NT2/D1 (cell line): ENCODE data around the gene CHN2.

ENCODE experiments used
- SUZ12 ChIP-seq: IDR thresholded peaks from 2 replicates; pipeline ENCODE4 v1.6.1; 2011; ENCODE audit not compliant: insufficient read length, insufficient read depth; ENCODE audit errors: extremely low read depth
- ZNF274 ChIP-seq: IDR thresholded peaks from 2 replicates; pipeline ENCODE4 v1.6.1; 2011; ENCODE audit warnings: mild to moderate bottlenecking, low read depth, low read length

DNA sequence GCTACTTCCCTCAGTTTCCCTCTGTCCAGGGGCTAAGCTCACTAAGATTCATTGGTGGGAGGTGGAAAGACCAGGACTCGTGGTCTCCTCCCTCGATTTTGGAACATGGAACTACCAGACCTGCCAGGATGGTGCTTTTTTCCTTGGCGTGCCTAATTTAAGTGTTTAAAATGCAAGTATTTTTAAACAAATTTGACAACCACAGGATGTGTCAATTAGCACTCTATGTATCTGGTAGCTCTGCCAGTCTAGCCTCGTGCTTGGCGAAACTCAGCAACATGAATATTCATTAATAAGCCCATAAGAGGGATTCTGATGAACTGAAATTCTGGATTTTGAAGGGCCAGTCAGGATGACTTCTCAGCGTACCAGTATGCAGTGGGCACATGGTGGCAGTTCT, 224.1 kb downstream of the CHN2 start:
- no peak for TF ChIP-seq SUZ12
- TF ChIP-seq ZNF274, result no peak
